Upper lobe of left lung (tissue), 4 donors: ENCODE measurements around the gene AHI1.

ENCODE experiments used
- POLR2A ChIP-seq, 4 donors: fragments of 450-650 bp; IDR thresholded peaks; one replicate each; pipeline ENCODE4 v1.5.1; 2016 to 2017; ENCODE audit warnings: antibody characterized with exemption in 4 of 4, mild to moderate bottlenecking in 2 of 4
- POLR2AphosphoS5 ChIP-seq, 2 donors: sonication (generic); formaldehyde crosslinking; IDR thresholded peaks; one replicate each; pipeline ENCODE4 v1.5.1; 2017; ENCODE audit warnings: antibody characterized with exemption in 2 of 2
- TF ChIP-seq, protein P1 (sequence below), 6 experiments: fragments of 450-650 bp in 4 of 6; fragments of 200-600 bp in 2 of 6; sonication (generic) in 2 of 6; IDR thresholded peaks; one replicate each; pipeline ENCODE4 v1.5.1; 2016 to 2019; ENCODE audit warnings: antibody characterized with exemption in 6 of 6

- TF ChIP-seq POLR2A (IDR thresholded peaks at IDR 0.05): no peak
- TF ChIP-seq, protein P1, sequence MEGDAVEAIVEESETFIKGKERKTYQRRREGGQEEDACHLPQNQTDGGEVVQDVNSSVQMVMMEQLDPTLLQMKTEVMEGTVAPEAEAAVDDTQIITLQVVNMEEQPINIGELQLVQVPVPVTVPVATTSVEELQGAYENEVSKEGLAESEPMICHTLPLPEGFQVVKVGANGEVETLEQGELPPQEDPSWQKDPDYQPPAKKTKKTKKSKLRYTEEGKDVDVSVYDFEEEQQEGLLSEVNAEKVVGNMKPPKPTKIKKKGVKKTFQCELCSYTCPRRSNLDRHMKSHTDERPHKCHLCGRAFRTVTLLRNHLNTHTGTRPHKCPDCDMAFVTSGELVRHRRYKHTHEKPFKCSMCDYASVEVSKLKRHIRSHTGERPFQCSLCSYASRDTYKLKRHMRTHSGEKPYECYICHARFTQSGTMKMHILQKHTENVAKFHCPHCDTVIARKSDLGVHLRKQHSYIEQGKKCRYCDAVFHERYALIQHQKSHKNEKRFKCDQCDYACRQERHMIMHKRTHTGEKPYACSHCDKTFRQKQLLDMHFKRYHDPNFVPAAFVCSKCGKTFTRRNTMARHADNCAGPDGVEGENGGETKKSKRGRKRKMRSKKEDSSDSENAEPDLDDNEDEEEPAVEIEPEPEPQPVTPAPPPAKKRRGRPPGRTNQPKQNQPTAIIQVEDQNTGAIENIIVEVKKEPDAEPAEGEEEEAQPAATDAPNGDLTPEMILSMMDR (IDR thresholded peaks at IDR 0.05): no peak
- TF ChIP-seq POLR2AphosphoS5 (IDR thresholded peaks at IDR 0.05): no peak
Observed at GRCh38 chr6:135531954-135532490, 34.5 kb upstream of the AHI1 start.
